Measurements from ENCODE around the gene DLGAP1. TPM values are rescaled to one million over a fixed set of nuclear protein-coding genes. Genes with fewer than 3 reads are reported as not detected.

DLGAP1 gene
- total RNA-seq, 1 donor from 2014 or later = 5.4 TPM

- no peaks in the 10 kb centered on the region for H3K36me3 ChIP-seq
- no peak for DNase-seq
- H3K4me1 ChIP-seq = no peaks in the 10 kb centered on the region
- no peak overlapping the region for H3K4me3 ChIP-seq
- no peak for TF ChIP-seq CTCF (IDR thresholded peaks at IDR 0.05)
- peak overlapping the region; percentile 14 for H3K27ac ChIP-seq
- intact Hi-C loops (cut with DNase I) = no loop called here
- no peaks in the 10 kb centered on the region for H3K27me3 ChIP-seq
- ATAC-seq = peak; percentile 61
- H3K9me3 ChIP-seq = no peaks in the 10 kb centered on the region
Observed at GRCh38 chr18:3748086-3748485, 707.0 kb downstream of the DLGAP1 start.

- H3K27me3 ChIP-seq = no peaks in the 10 kb centered on the region
- intact Hi-C loops (cut with DNase I) = no loop called here
- peak overlapping the region; percentile 40 for H3K27ac ChIP-seq
- H3K4me1 ChIP-seq = no peaks in the 10 kb centered on the region
- no peaks in the 10 kb centered on the region for H3K9me3 ChIP-seq
- no peak overlapping the region for H3K4me3 ChIP-seq
- ATAC-seq (peak; percentile 64), DNase-seq (no peak)
- H3K36me3 ChIP-seq = no peaks in the 10 kb centered on the region
- TF ChIP-seq CTCF (IDR thresholded peaks at IDR 0.05) = no peak
Observed at GRCh38 chr18:3747176-3747973, 707.7 kb downstream of the DLGAP1 start.

GRCh38 chr18:3742541-3742940, 712.6 kb downstream of the DLGAP1 start:
- Histone ChIP-seq H3K4me1 (no peaks in the 10 kb centered on the region), H3K27me3 (no peaks in the 10 kb centered on the region), H3K36me3 (no peaks in the 10 kb centered on the region), H3K4me3 (no peak overlapping the region), H3K27ac (no peak overlapping the region), H3K9me3 (no peaks in the 10 kb centered on the region)
- intact Hi-C loops (cut with DNase I) = no loop called here
- ATAC-seq (no peak), DNase-seq (no peak)
- no peak for TF ChIP-seq CTCF (IDR thresholded peaks at IDR 0.05)

- H3K27ac ChIP-seq = no peak overlapping the region
- intact Hi-C loops (cut with DNase I) = no loop called here
- H3K4me3 ChIP-seq = no peak overlapping the region
- DNase-seq = no peak
- H3K9me3 ChIP-seq = no peaks in the 10 kb centered on the region
- no peaks in the 10 kb centered on the region for H3K27me3 ChIP-seq
- no peak for ATAC-seq
- H3K4me1 ChIP-seq = no peaks in the 10 kb centered on the region
- H3K36me3 ChIP-seq = no peaks in the 10 kb centered on the region
- TF ChIP-seq CTCF (IDR thresholded peaks at IDR 0.05) = no peak
Observed at GRCh38 chr18:3741333-3741732, 713.8 kb downstream of the DLGAP1 start.

GRCh38 chr18:3728704-3729437, 726.2 kb downstream of the DLGAP1 start:
- Histone ChIP-seq H3K27ac (no peak overlapping the region), H3K4me3 (no peak overlapping the region), H3K9me3 (no peaks in the 10 kb centered on the region), H3K4me1 (peaks cover 1% of the 10 kb centered on the region), H3K36me3 (no peaks in the 10 kb centered on the region), H3K27me3 (no peaks in the 10 kb centered on the region)
- TF ChIP-seq CTCF (IDR thresholded peaks at IDR 0.05) = no peak
- ATAC-seq (no peak), DNase-seq (no peak)
- intact Hi-C loops (cut with DNase I) = no loop called here
